Activated T-helper 17 cell treated with anti-CD3 and anti-CD28 coated beads, Interleukin-2, amount 50 U/mL, for 72 hours (primary cell): ENCODE data around the gene UVSSA. TPM values are rescaled to one million over a fixed set of nuclear protein-coding genes. Genes with fewer than 3 reads are reported as not detected.
A peak's percentile ranks its signal among the peaks of the same experiment; 100 is the strongest.

Source experiments
- ATAC-seq: fragments of 150-1000 bp; cut with Tn5 transposase; replicated peaks from 2 replicates; pipeline ENCODE4 v1.10.0; 2021; ENCODE audit warnings: mild to moderate bottlenecking, moderate library complexity
- H3K27ac Mint-ChIP-seq: one replicate; pipeline ENCODE4 v1.8.0; 2022; ENCODE audit warnings: mixed read lengths
- H3K27me3 Mint-ChIP-seq: one replicate; pipeline ENCODE4 v1.8.0; 2022; ENCODE audit warnings: mixed read lengths
- H3K36me3 Mint-ChIP-seq: one replicate; pipeline ENCODE4 v1.8.0; 2022; ENCODE audit warnings: low read depth, mild to moderate bottlenecking, mixed read lengths
- H3K4me1 Mint-ChIP-seq: one replicate; pipeline ENCODE4 v1.8.0; 2022; ENCODE audit warnings: mixed read lengths
- H3K4me3 Mint-ChIP-seq: one replicate; pipeline ENCODE4 v1.8.0; 2022; ENCODE audit warnings: mild to moderate bottlenecking, mixed read lengths
- H3K9me3 Mint-ChIP-seq: one replicate; pipeline ENCODE4 v1.8.0; 2022; ENCODE audit warnings: mixed read lengths
- total RNA-seq, 2 donors: library from RNA; stranded (reverse); gene quantifications; one replicate each; pipeline ENCODE4 v1.2.3, GENCODE V29; 2022

UVSSA gene
- total RNA-seq, 2 donors from 2014 or later, result 15.8 to 22.3 TPM

DNA sequence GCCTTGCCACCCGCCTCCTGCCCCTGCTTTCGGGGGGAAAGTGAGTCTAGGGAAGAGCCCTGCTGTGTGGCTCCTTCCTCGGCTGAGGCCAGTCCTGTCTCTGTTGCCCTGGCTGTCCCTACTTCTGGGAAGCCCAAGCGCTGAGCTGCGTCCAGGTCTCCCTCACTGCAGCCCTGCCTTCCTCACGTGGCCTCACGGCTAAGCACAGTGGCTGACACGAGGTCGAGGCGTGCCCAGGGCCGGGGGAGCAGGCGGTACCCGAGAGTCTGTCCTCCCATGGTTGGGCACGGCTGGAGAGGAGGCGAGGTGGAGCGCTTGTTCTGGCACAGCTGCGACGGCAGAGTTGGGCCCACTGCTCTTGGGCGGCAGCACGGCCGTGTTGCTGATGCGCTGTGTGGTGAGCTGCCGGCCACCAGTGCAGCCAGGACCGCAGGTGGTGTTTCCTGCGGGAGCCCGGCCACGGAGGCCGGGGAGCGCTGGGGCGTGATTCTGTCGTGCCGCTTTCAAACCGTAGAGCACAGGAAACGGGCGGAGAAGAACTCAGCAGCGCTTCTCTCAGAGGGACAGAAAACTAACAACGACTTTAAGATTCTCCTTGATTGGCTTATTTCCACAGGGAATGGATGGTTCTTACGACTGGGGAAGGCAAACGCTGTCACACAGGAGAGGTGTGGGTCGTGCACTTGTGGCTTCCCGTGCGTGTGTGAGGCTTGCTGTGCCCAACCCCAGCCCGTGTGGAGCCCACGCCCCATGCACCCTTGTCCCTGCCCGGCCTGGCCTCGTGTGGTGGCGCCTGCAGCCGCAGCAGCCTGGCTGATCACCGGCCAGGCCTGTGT, 36.0 kb upstream of the UVSSA start:
- Mint-ChIP-seq H3K4me3 (peak overlapping the region; percentile 71), H3K36me3 (peaks cover 58% of the 10 kb centered on the region), H3K27ac (peak overlapping the region; percentile 13), H3K9me3 (no peaks in the 10 kb centered on the region), H3K27me3 (no peaks in the 10 kb centered on the region), H3K4me1 (peaks cover 30% of the 10 kb centered on the region)
- peak; percentile 41 for ATAC-seq

DNA sequence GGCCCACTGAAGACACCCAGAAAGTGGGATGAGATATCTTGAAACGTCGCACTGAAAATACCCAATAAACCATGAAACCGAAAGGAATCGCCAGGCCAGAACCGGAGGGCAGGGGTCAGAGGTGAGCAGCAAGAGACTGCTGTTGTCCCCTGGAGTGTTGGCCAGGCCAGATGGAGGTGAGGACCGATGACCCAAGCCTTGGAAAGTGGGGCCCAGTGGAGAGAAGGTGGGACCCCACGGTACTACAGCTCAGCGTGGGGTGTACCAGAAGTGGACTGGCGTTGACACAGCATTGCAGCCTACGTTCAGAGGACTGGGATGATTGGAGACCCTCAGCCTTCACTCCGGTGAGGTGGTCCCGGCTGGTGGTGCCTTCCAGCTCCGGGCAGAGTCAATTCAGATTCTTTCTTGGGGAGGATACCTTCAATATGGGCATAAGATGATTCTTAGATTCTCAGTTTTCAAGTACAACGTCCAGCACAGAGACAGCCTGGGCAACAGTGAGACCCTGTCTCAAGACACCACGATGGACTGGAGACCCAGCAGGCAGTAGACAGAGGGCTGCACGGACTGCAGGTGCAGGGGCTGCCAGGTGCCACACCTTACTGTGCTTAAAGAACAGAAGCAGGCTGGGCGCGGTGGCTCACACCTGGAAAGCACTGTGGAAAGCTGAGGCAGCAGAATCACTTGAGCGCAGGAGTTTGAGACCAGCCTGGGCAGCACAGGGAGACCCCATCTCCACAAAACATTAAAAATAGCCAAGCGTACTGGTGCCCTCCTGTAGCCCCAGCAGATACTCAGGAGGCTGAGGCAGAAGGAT, 34.0 kb upstream of the UVSSA start:
- no peak for ATAC-seq
- no peak overlapping the region for H3K4me3 Mint-ChIP-seq
- peak overlapping the region; percentile 13 for H3K27ac Mint-ChIP-seq
- H3K9me3 Mint-ChIP-seq, result no peaks in the 10 kb centered on the region
- peaks cover 68% of the 10 kb centered on the region for H3K36me3 Mint-ChIP-seq
- no peaks in the 10 kb centered on the region for H3K27me3 Mint-ChIP-seq
- H3K4me1 Mint-ChIP-seq, result peaks cover 21% of the 10 kb centered on the region

DNA sequence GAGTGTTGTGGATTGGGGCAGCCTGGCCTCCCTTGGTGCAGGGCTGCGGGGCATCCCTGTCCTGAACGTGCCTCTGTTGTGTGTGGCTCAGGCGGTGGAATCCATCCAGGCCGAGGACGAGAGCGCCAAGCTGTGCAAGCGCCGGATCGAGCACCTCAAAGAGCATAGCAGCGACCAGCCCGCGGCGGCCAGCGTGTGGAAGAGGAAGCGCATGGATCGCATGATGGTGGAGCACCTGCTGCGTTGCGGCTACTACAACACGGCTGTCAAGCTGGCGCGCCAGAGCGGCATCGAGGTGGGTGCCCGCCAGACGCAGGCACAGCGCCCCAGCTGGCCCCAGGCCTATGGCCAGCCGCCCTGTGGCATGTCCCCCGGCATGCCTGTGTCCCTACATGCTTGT, 31.7 kb upstream of the UVSSA start:
- H3K27me3 Mint-ChIP-seq, result no peaks in the 10 kb centered on the region

GRCh38 chr4:1315836-1316536, 31.0 kb upstream of the UVSSA start:
- Mint-ChIP-seq H3K27ac (peak overlapping the region; percentile 65), H3K27me3 (no peaks in the 10 kb centered on the region), H3K9me3 (no peaks in the 10 kb centered on the region), H3K4me1 (peaks cover 9% of the 10 kb centered on the region), H3K4me3 (peak overlapping the region; percentile 39), H3K36me3 (peaks cover 97% of the 10 kb centered on the region)
- ATAC-seq, result no peak

More for the DNA sequence above, 31.7 kb upstream of the UVSSA start:
- peaks cover 91% of the 10 kb centered on the region for H3K36me3 Mint-ChIP-seq
- H3K4me1 Mint-ChIP-seq, result peaks cover 9% of the 10 kb centered on the region
- H3K27ac Mint-ChIP-seq, result no peak overlapping the region
- ATAC-seq, result no peak
- no peaks in the 10 kb centered on the region for H3K9me3 Mint-ChIP-seq
- no peak overlapping the region for H3K4me3 Mint-ChIP-seq

DNA sequence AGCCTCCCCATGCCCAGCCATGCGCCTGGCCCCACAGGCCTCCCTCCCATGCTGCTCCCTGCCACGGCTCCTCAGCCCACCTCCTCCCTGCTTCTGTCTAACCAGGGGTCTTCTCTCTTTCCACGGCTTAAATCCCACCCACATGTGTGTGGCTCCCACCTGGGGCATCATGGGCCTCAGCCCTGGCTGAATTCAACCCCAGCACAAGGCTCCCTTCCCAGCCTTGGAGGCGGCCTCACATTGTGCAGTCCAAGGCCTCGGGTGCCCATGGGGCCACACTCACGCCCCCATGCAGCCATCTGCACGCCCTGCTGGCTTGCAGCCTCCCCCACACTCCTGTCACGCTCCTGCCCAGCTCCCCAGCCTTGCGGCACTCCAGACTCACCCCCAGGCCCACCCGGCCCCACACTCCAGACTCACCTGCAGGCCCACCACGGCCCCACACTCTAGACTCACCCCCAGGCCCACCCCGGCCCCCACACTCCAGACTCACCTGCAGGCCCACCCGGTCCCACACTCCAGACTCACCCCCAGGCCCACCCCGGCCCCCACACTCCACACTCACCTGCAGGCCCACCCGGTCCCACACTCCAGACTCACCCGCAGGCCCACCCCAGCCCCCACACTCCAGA, 30.4 kb upstream of the UVSSA start:
- peaks cover 97% of the 10 kb centered on the region for H3K36me3 Mint-ChIP-seq
- no peaks in the 10 kb centered on the region for H3K27me3 Mint-ChIP-seq
- no peak for ATAC-seq
- H3K4me1 Mint-ChIP-seq, result peaks cover 12% of the 10 kb centered on the region
- no peak overlapping the region for H3K4me3 Mint-ChIP-seq
- H3K9me3 Mint-ChIP-seq, result no peaks in the 10 kb centered on the region
- peak overlapping the region; percentile 65 for H3K27ac Mint-ChIP-seq

- no peaks in the 10 kb centered on the region for H3K9me3 Mint-ChIP-seq
- no peak overlapping the region for H3K27ac Mint-ChIP-seq
- H3K27me3 Mint-ChIP-seq, result no peaks in the 10 kb centered on the region
- ATAC-seq, result no peak
- H3K4me3 Mint-ChIP-seq, result no peak overlapping the region
- H3K4me1 Mint-ChIP-seq, result peaks cover 12% of the 10 kb centered on the region
- H3K36me3 Mint-ChIP-seq, result peaks cover 97% of the 10 kb centered on the region
These were observed 29.6 kb upstream of the UVSSA start for GRCh38 chr4:1317177-1318045.

DNA sequence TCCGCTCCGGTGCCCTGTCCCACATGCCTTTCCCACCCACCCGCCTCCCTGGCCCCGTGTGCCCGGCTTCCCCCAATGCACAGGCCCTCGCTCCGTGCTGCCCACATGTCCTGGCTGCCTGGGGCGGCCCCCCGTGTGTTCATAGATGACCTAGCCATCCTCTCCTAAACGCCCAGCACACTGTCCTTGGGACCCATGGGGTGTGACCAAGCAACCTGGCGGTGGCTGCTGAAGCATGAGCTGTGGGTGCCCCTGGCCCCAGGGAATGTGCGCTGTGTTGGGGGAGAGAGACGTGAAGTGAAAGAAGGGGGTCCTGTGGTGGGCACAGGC, 29.0 kb upstream of the UVSSA start:
- Mint-ChIP-seq H3K4me3 (no peak overlapping the region), H3K36me3 (peaks cover 93% of the 10 kb centered on the region), H3K9me3 (no peaks in the 10 kb centered on the region), H3K4me1 (peaks cover 12% of the 10 kb centered on the region), H3K27ac (peak overlapping the region; percentile 67), H3K27me3 (no peaks in the 10 kb centered on the region)
- ATAC-seq, result no peak

- Mint-ChIP-seq H3K4me3 (no peak overlapping the region), H3K4me1 (peaks cover 12% of the 10 kb centered on the region), H3K27me3 (no peaks in the 10 kb centered on the region), H3K27ac (peak overlapping the region; percentile 67), H3K36me3 (peaks cover 86% of the 10 kb centered on the region), H3K9me3 (no peaks in the 10 kb centered on the region)
- ATAC-seq, result no peak
These were observed 28.4 kb upstream of the UVSSA start for GRCh38 chr4:1318488-1319213.

DNA sequence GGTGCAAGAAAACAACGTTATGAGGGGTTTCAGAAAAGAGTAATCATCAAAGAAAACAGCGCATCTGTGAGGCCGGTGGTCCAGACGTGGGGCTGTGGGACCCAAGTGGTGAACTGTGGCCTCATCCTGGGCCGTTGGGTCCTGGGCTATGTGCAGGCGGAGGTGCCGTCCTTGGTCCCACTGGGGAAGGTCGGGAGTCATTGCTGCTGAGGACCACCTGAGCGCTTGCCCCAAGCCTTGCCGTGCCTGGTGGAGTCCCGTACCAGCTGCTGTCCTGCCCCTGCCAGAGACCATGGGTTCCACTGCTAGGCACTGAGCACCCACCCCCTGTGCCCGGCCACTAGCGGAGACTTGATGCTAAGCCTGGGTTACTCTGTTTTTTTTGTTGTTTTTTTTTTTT, 25.5 kb upstream of the UVSSA start:
- no peak overlapping the region for H3K27ac Mint-ChIP-seq
- H3K9me3 Mint-ChIP-seq, result no peaks in the 10 kb centered on the region
- H3K4me3 Mint-ChIP-seq, result no peak overlapping the region
- ATAC-seq, result no peak
- H3K36me3 Mint-ChIP-seq, result peaks cover 58% of the 10 kb centered on the region
- no peaks in the 10 kb centered on the region for H3K27me3 Mint-ChIP-seq
- H3K4me1 Mint-ChIP-seq, result peaks cover 7% of the 10 kb centered on the region

DNA sequence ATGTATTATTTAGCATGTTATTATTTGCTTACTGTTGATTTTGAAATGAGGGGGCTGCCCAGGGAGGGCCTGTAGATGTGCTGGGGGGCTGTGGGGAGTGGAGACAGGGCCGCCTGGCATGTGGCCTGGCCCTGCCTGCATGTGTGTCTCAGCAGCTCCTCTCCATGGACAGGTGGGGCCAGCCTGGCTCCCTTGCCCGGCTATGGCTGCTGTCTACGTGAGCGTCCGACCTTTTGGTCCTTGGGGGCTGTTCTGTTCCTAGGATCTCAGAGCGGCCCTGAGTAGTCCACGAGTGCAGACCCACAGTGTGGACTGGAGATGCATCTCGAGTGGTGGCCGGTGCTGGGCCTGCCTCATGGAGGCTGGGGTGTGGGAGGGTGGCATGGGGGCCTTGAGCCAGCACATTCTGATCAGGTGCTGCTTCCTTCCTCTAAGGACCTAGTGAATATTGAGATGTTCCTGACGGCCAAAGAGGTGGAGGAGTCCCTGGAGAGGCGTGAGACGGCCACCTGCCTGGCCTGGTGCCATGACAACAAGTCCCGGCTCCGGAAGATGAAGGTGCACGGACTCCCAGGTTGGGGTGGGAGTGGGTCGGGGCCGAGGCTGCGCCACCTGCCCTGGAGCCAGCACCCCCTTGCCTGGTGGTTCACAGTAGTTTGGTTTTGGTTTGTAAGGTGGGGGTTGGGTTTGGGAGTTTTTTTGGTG, 24.9 kb upstream of the UVSSA start:
- no peak for ATAC-seq
- Mint-ChIP-seq H3K4me3 (no peak overlapping the region), H3K36me3 (peaks cover 55% of the 10 kb centered on the region), H3K27me3 (no peaks in the 10 kb centered on the region), H3K4me1 (peaks cover 7% of the 10 kb centered on the region), H3K27ac (no peak overlapping the region), H3K9me3 (no peaks in the 10 kb centered on the region)

GRCh38 chr4:1323280-1323634, 23.8 kb upstream of the UVSSA start:
- Mint-ChIP-seq H3K4me1 (peaks cover 4% of the 10 kb centered on the region), H3K36me3 (peaks cover 46% of the 10 kb centered on the region), H3K4me3 (no peak overlapping the region), H3K9me3 (no peaks in the 10 kb centered on the region), H3K27me3 (no peaks in the 10 kb centered on the region), H3K27ac (no peak overlapping the region)
- no peak for ATAC-seq

DNA sequence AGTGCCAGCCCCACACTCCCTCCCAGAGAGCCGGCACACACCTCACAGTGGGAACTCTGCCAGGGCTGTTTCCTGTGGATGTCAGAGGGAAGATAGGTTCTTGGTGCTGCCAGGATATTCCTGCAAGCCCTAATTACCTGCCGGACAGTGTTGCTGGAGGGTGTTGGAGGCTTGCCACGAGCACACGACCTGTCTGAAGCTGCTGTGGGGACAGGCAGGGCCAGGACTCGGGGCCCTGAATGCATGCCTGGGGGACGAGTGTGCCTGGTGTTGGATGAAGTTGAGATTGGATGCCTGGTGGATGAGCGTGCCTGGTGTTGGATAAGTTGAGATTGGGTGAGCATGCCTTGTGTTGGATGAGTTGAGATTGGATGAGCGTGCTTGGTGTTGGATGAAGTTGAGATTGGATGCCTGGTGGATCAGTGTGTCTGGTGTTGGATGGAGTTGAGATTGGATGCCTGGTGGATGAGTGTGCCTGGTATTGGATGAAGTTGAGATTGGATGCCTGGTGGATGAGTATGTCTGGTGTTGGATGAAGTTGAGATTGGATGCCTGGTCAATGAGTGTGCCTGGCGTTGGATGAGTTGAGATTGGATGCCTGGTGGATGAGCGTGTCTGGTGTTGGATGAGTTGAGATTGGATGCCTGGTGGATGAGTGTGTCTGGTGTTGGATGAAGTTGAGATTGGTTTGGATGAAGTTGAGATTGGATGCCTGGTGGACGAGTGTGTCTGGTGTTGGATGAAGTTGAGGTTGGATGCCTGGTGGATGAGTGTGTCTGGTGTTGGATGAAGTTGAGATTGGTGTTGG, 23.2 kb upstream of the UVSSA start:
- H3K9me3 Mint-ChIP-seq, result no peaks in the 10 kb centered on the region
- no peak for ATAC-seq
- no peak overlapping the region for H3K4me3 Mint-ChIP-seq
- peaks cover 45% of the 10 kb centered on the region for H3K36me3 Mint-ChIP-seq
- H3K4me1 Mint-ChIP-seq, result peaks cover 3% of the 10 kb centered on the region
- no peaks in the 10 kb centered on the region for H3K27me3 Mint-ChIP-seq
- no peak overlapping the region for H3K27ac Mint-ChIP-seq
